ENCODE results near the gene ZNF485.

DNA sequence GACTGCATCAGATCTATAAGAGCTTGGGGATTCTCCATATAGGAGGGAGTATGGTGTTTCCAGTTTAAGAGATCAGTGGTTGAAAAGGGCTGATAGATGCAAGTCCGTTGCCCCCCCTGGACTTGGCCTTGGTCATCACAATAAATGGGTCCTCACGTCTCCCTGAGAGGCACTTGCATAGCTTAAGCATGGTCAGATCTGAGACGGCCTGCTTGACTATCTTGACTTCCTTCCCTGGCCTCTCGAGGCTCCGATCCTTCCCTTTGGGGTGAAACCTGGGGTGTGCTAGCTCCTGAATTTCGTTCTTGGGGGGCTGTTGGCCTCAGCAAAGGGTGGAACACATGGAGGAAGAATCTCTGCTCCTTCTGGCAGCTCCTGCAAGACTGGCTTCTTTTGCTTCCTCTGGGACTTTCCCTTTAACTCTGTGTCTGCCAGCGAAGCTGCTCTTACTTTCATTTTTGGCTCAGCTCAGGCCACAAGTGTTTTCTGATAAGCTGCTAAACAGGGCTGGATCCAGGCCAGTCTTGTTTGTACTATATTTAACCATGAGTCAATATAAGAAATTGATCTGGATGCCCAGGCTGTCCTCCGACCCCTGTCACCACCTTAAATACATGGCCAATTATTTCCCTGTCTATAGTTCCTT is 11.2 kb upstream of the ZNF485 start:
- TF ChIP-seq, protein P1, sequence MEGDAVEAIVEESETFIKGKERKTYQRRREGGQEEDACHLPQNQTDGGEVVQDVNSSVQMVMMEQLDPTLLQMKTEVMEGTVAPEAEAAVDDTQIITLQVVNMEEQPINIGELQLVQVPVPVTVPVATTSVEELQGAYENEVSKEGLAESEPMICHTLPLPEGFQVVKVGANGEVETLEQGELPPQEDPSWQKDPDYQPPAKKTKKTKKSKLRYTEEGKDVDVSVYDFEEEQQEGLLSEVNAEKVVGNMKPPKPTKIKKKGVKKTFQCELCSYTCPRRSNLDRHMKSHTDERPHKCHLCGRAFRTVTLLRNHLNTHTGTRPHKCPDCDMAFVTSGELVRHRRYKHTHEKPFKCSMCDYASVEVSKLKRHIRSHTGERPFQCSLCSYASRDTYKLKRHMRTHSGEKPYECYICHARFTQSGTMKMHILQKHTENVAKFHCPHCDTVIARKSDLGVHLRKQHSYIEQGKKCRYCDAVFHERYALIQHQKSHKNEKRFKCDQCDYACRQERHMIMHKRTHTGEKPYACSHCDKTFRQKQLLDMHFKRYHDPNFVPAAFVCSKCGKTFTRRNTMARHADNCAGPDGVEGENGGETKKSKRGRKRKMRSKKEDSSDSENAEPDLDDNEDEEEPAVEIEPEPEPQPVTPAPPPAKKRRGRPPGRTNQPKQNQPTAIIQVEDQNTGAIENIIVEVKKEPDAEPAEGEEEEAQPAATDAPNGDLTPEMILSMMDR (conservative IDR thresholded peaks at IDR 0.05; ENCODE audit: low read length) = no peak
- TF ChIP-seq EZH2phosphoT487 (IDR thresholded peaks at IDR 0.05; ENCODE audit: borderline replicate concordance) = no peak
